OCI-LY1 (cell line): Measurements from ENCODE around the gene CHN2.

ENCODE experiments used
- H2AFZ ChIP-seq: fragments of 200-600 bp; sonication (generic), shearing (Covaris generic); 2 replicates; pipeline ENCODE4 v1.6.0; 2014; ENCODE audit warnings: antibody characterized with exemption, mild to moderate bottlenecking, low read length
- H3F3A ChIP-seq: fragments of 200-600 bp; sonication (generic), shearing (Covaris generic); 2 replicates; pipeline ENCODE4 v1.6.0; 2014; ENCODE audit warnings: mild to moderate bottlenecking, antibody characterized with exemption, low read length, moderate library complexity; ENCODE audit not compliant: insufficient read depth
- H3K27ac ChIP-seq: fragments of 200-600 bp; sonication (generic); 2 replicates; pipeline ENCODE4 v1.5.1; 2014; ENCODE audit warnings: low read length, mixed run types, mild to moderate bottlenecking, low read depth; ENCODE audit not compliant: poor library complexity, severe bottlenecking
- H3K27me3 ChIP-seq: fragments of 200-600 bp; sonication (generic); 2 replicates; pipeline ENCODE4 v1.6.0; 2014; ENCODE audit warnings: antibody characterized with exemption, mild to moderate bottlenecking, low read length, moderate library complexity; ENCODE audit not compliant: insufficient read depth
- H3K36me3 ChIP-seq: fragments of 200-600 bp; sonication (generic); 2 replicates; pipeline ENCODE4 v1.6.1; 2014; ENCODE audit warnings: mild to moderate bottlenecking, antibody characterized with exemption, low read length, moderate library complexity, mixed read lengths; ENCODE audit not compliant: insufficient read depth
- H3K4me1 ChIP-seq: fragments of 200-600 bp; sonication (generic); 2 replicates; pipeline ENCODE4 v1.5.1; 2014; ENCODE audit warnings: mild to moderate bottlenecking, low read length, moderate library complexity; ENCODE audit not compliant: insufficient read depth, severe bottlenecking
- H3K4me2 ChIP-seq: fragments of 200-600 bp; sonication (generic), shearing (Covaris generic); 2 replicates; pipeline ENCODE4 v1.6.1; 2014; ENCODE audit warnings: low read length
- H3K4me3 ChIP-seq: fragments of 200-600 bp; sonication (generic); 2 replicates; pipeline ENCODE4 v1.5.1; 2014; ENCODE audit warnings: low read length, low read depth, mild to moderate bottlenecking, mixed read lengths; ENCODE audit not compliant: poor library complexity, severe bottlenecking
- H3K79me2 ChIP-seq: fragments of 200-600 bp; shearing (Covaris generic); 2 replicates; pipeline ENCODE4 v1.6.1; 2016; ENCODE audit warnings: mixed run types, low read length, mixed read lengths; ENCODE audit not compliant: insufficient read depth
- H3K9ac ChIP-seq: fragments of 200-600 bp; sonication (generic), shearing (Covaris generic); 2 replicates; pipeline ENCODE4 v1.6.1; 2014; ENCODE audit warnings: mild to moderate bottlenecking, low read length, mixed read lengths
- H3K9me2 ChIP-seq: fragments of 200-600 bp; sonication (generic), shearing (Covaris generic); 2 replicates; pipeline ENCODE4 v1.6.1; 2014; ENCODE audit warnings: low read depth, mild to moderate bottlenecking, low read length, mixed read lengths
- H3K9me3 ChIP-seq: fragments of 200-600 bp; shearing (Covaris generic); 2 replicates; pipeline ENCODE4 v1.6.1; 2014; ENCODE audit warnings: low read length, mixed read lengths
- H4K20me1 ChIP-seq: fragments of 200-600 bp; sonication (generic), shearing (Covaris generic); 2 replicates; pipeline ENCODE4 v1.6.0; 2016; ENCODE audit warnings: mild to moderate bottlenecking, low read length; ENCODE audit not compliant: insufficient read depth
- CTCF ChIP-seq: fragments of 200-600 bp; sonication (generic), shearing (Covaris generic); IDR thresholded peaks from 2 replicates; pipeline ENCODE4 v1.5.1; 2017; ENCODE audit warnings: mild to moderate bottlenecking, antibody characterized with exemption, low read length, moderate library complexity, mixed read lengths
- EZH2 ChIP-seq: fragments of 200-600 bp; sonication (generic), shearing (Covaris generic); IDR thresholded peaks from 2 replicates; pipeline ENCODE4 v1.8.0; 2017; ENCODE audit warnings: borderline replicate concordance, mixed run types, mild to moderate bottlenecking, antibody characterized with exemption, low read length, moderate library complexity, mixed read lengths

Gene CHN2

GRCh38 chr7:29322023-29322712, 127.6 kb downstream of the CHN2 start:
- Histone ChIP-seq H4K20me1 (no peaks in the 10 kb centered on the region), H3K27me3 (no peaks in the 10 kb centered on the region), H2AFZ (no peak overlapping the region), H3K9me3 (no peaks in the 10 kb centered on the region), H3K27ac (no peak overlapping the region), H3K4me2 (no peak overlapping the region), H3K36me3 (no peaks in the 10 kb centered on the region), H3K79me2 (no peaks in the 10 kb centered on the region), H3K9me2 (no peaks in the 10 kb centered on the region), H3K4me1 (no peaks in the 10 kb centered on the region), H3F3A (no peaks in the 10 kb centered on the region), H3K9ac (no peak overlapping the region), H3K4me3 (no peak overlapping the region)
- TF ChIP-seq EZH2 (no peak), CTCF (no peak)

GRCh38 chr7:29325476-29325875, 130.9 kb downstream of the CHN2 start:
- H3K4me1 ChIP-seq = no peaks in the 10 kb centered on the region
- H3K4me3 ChIP-seq = no peak overlapping the region
- TF ChIP-seq EZH2 = no peak
- no peak for TF ChIP-seq CTCF
- no peaks in the 10 kb centered on the region for H3K9me3 ChIP-seq
- no peak overlapping the region for H3K9ac ChIP-seq
- no peak overlapping the region for H3K27ac ChIP-seq
- H3K79me2 ChIP-seq = no peaks in the 10 kb centered on the region
- H3K9me2 ChIP-seq = no peaks in the 10 kb centered on the region
- H4K20me1 ChIP-seq = no peaks in the 10 kb centered on the region
- no peak overlapping the region for H2AFZ ChIP-seq
- H3K27me3 ChIP-seq = no peaks in the 10 kb centered on the region
- H3K4me2 ChIP-seq = no peak overlapping the region
- H3K36me3 ChIP-seq = no peaks in the 10 kb centered on the region
- H3F3A ChIP-seq = no peaks in the 10 kb centered on the region

- Histone ChIP-seq H3K4me3 (no peak overlapping the region), H3K27ac (no peak overlapping the region), H3K79me2 (no peaks in the 10 kb centered on the region), H4K20me1 (no peaks in the 10 kb centered on the region), H3K36me3 (no peaks in the 10 kb centered on the region), H3K9me2 (no peaks in the 10 kb centered on the region), H2AFZ (no peak overlapping the region), H3F3A (no peaks in the 10 kb centered on the region), H3K9ac (no peak overlapping the region), H3K9me3 (no peaks in the 10 kb centered on the region), H3K27me3 (no peaks in the 10 kb centered on the region), H3K4me1 (no peaks in the 10 kb centered on the region), H3K4me2 (no peak overlapping the region)
- TF ChIP-seq EZH2 = no peak
- no peak for TF ChIP-seq CTCF
Measured at GRCh38 chr7:29326864-29327263, 132.3 kb downstream of the CHN2 start.
